Epidermal melanocyte (primary cell): ENCODE data around the gene VWA1.
"Not testable (repeated sequence)": the region's sequence is repeated elsewhere in the genome, so short reads cannot be mapped to it uniquely, and the experiment has no call there.

Experiments used
- DNase-seq: peaks from one replicate; pipeline ENCODE4 v3.0.0; 2011; ENCODE audit warnings: low spot score; ENCODE audit not compliant: insufficient read length

The VWA1 gene

GRCh38 chr1:1435106-1435903 lies at the start of gene VWA1:
TSS of gene VWA1 (plus strand) at chr1:1435690. CDS start at chr1:1435749, 59 bp downstream.
- DNase-seq: peak; percentile 97

- no peak for DNase-seq
Measured at GRCh38 chr1:1385931-1386330, 49.6 kb upstream of the VWA1 start.

GRCh38 chr1:1387098-1388077 lies 48.1 kb upstream of the VWA1 start:
- no peak for DNase-seq

- DNase-seq: no peak
Measured at GRCh38 chr1:1388078-1388472, 47.4 kb upstream of the VWA1 start.

GRCh38 chr1:1390675-1391074 lies 44.8 kb upstream of the VWA1 start:
- DNase-seq: no peak

GRCh38 chr1:1391225-1391624 lies 44.3 kb upstream of the VWA1 start:
- no peak for DNase-seq

GRCh38 chr1:1393014-1393413 lies 42.5 kb upstream of the VWA1 start:
- DNase-seq: no peak

- no peak for DNase-seq
Measured at GRCh38 chr1:1393428-1393827, 42.1 kb upstream of the VWA1 start.

GRCh38 chr1:1394116-1394515 lies 41.4 kb upstream of the VWA1 start:
- no peak for DNase-seq

GRCh38 chr1:1395166-1395565 lies 40.3 kb upstream of the VWA1 start:
- no peak for DNase-seq

- DNase-seq: no peak
Measured at GRCh38 chr1:1397839-1398523, 37.5 kb upstream of the VWA1 start.

GRCh38 chr1:1398677-1399186 lies 36.8 kb upstream of the VWA1 start:
- no peak for DNase-seq

- DNase-seq: peak; percentile 96
Measured at GRCh38 chr1:1399187-1399871, 36.2 kb upstream of the VWA1 start, which contains the start of gene CCNL2. TSS of gene CCNL2 (minus strand) at chr1:1399335. CDS start at chr1:1399306, 29 bp downstream.

- DNase-seq: no peak
Measured at GRCh38 chr1:1399872-1400575, 35.5 kb upstream of the VWA1 start.

GRCh38 chr1:1400576-1401456 lies 34.7 kb upstream of the VWA1 start:
- no peak for DNase-seq

- DNase-seq: no peak
Measured at GRCh38 chr1:1401457-1402010, 34.0 kb upstream of the VWA1 start.

GRCh38 chr1:1402072-1402900 lies 33.2 kb upstream of the VWA1 start:
- no peak for DNase-seq

- DNase-seq: not testable (repeated sequence)
Measured at GRCh38 chr1:1402901-1403392, 32.5 kb upstream of the VWA1 start.
